ELR (cell line): ENCODE data around the gene SULT2A1.
"Not testable (repeated sequence)": the region's sequence is repeated elsewhere in the genome, so short reads cannot be mapped to it uniquely, and the experiment has no call there.

Experiments used
- DNase-seq: peaks from one replicate; pipeline ENCODE4 v3.0.0-alpha.2; 2015; ENCODE audit warnings: low read depth

Gene SULT2A1, protein sequence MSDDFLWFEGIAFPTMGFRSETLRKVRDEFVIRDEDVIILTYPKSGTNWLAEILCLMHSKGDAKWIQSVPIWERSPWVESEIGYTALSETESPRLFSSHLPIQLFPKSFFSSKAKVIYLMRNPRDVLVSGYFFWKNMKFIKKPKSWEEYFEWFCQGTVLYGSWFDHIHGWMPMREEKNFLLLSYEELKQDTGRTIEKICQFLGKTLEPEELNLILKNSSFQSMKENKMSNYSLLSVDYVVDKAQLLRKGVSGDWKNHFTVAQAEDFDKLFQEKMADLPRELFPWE

DNA sequence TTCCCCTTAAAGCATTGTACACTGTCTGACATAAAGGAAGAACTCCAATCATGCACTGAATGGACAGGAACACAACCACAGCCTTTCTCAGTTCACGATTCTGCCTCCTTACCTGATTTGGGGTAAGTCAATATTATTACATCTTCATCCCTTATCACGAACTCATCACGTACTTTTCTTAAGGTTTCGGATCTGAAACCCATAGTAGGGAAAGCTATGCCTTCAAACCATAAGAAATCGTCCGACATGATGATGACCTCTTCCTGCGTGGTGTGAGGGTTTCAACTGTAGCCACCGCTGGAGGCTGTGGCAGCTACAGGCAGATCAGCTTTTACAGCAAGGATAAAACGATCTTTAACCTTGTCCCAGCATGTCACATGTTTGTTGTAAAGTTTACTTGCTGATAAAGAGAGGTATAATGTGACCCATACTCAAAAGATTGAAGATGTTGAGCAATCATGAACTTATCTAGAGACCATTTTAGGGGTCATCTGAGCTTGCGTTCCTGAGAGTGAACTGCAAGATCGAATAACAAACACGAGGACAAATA is at the start of gene SULT2A1:
Gene SULT2A1 (minus strand): TSS at position 306 of the 550 bp plus-strand sequence. CDS start 58 bp downstream, at position 248.
- no peak for DNase-seq

DNA sequence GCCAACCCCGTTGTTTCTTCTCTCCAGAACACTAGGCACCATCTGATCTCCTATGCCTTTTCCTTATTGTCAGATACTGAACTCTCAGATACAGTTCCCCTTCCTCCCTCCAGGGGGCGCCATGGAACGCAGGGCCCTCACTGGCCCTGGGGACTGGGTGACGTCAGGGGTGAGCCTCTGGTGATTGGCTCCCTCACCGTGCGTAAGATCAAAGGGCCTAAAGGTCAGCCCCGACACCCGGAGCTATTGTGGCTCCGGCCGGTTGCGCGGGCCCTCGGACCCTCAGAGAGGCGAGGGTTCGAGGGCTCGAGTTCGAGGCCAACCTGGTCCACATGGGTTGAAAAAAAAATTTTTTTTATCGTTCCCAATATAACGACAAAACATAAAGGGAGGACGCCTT is 42.5 kb upstream of the SULT2A1 start:
- not testable (repeated sequence) for DNase-seq

DNA sequence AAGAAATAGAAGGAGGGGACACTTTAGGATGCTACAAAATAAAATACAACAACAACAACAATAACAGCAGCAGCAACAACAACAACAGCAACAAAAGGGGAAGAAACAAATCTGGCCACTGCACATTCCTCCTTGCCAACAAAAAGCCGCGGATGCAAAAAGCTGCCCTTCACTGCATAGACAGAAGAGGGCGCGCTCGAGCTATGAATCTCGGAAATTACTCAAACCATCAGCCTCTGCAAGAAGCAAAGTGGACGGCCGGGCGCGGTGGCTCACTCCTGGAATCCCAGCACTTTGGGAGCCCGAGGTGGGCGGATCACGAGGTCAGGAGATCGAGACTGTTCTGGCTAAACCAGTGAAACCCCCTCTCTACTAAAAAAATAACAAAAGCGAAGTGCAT is 34.0 kb upstream of the SULT2A1 start:
- DNase-seq = not testable (repeated sequence)

DNA sequence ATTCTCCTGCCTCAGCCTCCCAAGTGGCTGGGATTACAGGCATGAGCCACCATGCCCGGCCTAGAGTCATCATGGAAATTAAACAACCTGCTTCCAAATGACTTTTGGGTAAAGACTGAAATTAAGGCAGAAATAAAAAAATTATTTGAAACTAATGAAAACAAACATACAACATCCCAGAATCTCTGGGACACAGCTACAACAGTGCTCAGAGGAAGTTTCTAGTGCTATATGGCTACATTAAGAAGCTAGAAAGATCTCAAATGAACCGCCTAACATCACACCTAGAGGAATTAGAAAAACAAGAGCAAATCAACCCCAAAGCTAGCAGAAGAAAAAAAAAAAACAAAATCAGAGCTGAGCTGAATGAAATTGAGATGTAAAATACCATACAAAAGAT is 24.1 kb upstream of the SULT2A1 start:
- not testable (repeated sequence) for DNase-seq

DNA sequence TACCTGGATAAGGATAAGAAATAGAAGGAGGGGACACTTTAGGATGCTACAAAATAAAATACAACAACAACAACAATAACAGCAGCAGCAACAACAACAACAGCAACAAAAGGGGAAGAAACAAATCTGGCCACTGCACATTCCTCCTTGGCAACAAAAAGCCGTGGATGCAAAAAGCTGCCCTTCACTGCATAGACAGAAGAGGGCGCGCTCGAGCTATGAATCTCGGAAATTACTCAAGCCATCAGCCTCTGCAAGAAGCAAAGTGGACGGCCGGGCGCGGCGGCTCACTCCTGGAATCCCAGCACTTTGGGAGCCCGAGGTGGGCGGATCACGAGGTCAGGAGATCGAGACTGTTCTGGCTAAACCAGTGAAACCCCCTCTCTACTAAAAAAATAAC is 23.2 kb upstream of the SULT2A1 start:
- DNase-seq = not testable (repeated sequence)

DNA sequence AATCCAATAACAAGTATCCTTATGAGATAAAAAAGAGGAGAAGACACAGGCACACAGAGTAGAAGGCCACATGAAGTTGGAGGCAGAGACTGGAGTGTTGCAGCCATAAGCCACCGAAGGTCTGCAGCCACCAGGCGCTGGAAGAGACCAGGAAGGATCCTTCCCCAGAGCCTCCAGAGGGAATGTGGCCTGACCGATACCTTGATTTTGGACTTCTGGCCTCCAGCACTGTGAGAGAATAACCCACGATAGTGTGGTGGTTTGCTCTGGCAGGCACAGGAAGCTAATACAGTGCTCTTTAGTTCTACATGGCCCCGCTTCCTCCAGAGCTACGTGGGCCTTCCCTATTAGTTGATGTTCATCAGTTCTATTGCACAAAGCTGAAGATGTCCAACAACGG is 15.3 kb upstream of the SULT2A1 start:
- no peak for DNase-seq

DNA sequence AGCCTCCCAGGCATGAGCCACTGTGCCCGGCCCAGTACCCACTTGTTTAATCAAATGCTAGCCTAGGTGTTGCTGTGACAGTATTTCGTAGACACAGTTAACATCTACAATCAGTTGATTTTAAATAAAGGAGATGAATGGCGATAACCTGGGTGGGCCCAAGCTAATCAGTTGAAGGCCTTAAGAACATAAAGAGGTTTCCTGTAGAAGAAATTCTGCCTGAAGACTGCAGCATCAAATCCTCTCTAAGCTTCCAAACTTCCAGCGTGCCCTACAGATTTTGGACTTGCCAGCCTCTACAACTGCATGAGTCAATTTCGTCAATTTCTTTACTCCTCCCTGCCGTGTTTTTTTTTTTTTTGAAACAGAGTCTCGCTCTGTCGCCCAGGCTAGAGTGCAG is 13.2 kb upstream of the SULT2A1 start:
- DNase-seq = no peak

DNA sequence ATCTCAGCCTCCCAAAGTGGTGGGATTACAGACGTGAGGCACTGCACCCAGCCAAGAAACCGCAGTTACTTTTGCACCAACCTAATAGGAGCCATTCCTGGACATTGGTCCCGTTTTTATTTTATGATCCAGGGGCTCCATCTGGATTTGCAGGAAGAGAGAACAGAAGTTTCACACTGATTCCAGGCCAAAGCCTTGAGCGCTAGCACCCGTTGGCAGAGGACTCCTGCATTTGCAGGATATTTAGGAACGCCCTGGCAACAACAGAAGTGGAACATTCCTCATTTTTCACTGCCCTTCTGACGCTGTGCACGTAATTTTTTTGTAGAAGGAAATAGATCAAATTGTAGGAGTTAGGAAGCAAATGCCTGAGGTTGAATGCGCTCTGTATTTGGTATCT is 11.7 kb upstream of the SULT2A1 start:
- DNase-seq = no peak

DNA sequence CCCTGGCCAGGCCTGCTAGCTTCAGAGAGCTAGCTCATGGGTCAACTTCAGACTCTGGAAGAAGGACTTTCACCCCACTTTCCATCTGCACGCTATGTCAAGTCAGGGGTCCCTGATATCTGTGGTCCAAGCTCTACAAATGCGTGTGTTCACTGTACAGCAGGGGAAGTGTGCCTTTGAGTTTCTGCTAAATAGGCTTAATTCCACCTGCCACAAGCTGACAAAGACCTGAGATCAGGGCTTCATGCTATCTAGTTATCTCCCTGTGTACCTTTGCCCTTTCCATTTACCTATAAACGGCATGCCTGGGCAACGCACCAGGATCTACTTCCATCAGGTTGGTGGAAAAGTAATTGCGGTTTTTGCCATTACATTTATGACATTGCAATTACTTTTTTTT is 10.7 kb upstream of the SULT2A1 start:
- DNase-seq = no peak

DNA sequence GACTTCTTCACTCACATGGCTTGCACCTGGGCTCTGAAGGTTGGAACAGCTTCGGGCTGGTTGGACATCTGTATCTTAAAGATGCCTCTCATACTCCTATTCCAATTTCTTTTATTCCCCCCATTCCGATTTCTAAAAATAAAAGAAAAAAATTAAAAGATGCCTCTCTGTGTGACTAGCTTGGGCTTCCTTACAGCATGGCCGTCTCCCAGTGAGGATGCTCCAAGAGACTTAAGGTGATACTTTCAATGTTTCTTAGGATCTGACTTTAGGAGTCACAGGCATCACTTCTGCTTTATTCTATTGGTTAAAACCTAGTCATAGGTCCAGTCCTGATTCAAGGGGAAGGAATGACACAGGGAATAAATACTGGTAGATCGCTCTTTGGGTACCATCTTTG is 9.9 kb upstream of the SULT2A1 start:
- DNase-seq = no peak

DNA sequence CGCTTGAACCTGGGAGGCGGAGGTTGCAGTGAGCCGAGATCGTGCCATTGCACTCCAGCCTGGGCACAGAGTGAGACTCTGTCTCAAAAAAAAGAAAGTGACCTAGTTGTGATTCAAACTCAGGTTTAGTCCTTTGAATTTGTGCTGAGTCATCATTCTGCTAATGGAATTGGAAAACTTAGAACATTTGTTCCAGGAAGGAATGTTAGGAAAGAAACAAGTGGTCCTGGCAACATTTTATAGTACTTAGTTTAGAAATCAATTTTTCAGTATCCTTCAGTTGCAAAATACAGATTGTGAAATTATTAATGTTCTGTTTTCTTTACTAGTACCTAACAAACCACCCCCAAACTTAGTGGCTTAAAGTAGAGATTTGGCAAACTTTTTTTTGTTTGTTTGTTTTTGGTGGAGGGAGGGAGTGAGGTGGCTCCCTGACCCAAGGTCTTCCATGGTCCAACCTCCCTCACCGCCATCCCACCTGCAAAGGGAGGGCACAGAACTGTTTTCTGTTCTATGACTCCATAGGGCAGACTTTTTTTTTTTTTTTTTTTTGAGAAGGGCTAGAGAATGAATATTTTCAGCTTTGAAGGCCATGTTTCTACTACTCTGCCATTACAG is 9.2 kb upstream of the SULT2A1 start:
- no peak for DNase-seq

DNA sequence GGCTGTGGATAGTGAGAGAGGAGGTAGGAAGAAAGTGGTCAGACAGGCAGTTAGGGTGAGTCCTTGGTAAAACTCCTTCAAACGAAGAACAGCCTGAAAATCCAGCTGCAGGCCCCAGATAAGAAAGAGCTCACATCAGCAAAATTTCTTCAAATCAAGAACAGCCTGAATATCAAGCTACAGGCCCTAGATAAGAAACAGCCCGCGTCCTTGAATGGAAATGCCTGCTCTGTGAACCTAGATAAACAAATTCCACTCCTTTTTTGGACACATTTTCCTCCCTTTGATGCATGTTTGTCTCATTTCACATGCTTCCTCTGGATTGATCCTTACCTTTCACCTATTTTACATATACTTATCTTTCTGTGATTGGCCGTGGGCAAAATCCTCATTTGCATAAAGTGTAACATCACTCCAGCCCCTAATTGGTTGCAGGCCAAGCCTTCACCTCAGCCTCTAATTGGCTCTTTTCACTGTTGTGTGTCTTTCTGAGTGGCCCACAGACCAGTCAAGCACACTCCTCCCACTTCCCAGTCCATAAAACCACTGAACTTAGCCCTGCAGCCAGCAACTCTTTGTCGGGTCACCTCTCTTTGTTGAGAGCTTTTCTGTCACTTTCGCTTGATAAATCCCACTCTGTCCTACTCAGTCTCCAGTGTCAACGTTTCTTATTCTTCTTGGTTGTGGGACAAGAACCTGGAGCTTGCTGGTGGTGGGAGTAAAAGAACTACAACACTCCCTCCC is 6.0 kb upstream of the SULT2A1 start:
- DNase-seq = no peak

DNA sequence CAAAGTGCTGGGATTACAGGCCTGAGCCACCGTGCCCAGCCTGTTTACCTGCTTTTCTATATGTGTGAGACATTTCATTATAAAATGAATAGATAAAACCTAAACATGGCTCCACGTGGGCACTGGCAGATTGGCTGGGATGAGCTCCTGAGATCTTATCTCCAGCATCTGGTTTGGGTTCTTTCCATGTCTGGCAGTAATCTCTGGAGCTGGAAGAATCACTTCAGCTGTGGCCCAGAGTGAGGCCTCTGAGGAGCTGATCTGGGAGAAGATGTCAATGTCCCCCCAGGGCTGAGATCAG is 5.5 kb upstream of the SULT2A1 start:
- no peak for DNase-seq

DNA sequence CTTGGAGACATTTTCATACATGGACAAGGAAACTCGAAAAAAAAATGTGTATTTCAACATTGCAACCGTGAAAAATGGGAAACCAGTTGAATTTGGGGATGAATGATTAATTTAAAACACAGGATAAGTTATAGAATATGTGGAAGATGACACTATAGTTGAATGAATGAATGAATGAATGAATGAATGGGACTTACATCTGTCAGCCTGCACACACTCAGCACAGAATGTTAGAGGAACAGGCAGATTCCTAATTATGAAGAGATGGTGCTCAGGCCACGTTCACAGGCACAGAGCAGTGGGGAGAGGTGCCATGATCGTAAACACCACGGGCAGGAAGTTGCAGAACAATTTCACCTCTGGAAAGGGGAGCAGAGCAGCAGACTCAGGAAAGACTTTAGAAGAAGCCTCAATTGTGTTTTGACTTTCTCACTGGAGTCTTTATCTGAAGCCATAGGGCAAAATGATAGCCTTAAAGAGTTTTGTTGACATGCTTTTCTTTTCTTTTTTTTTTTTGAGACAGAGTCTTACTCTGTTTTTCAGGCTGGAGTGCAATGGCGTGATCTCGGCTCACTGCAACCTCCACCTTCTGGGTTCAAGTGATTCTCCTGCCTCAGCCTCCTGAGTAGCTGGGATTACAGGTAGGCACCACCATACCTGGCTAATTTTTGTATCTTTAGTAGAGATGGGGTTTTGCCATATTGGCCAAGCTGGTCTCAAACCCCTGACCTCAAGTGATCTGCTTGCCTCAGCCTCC is 4.9 kb upstream of the SULT2A1 start:
- no peak for DNase-seq

DNA sequence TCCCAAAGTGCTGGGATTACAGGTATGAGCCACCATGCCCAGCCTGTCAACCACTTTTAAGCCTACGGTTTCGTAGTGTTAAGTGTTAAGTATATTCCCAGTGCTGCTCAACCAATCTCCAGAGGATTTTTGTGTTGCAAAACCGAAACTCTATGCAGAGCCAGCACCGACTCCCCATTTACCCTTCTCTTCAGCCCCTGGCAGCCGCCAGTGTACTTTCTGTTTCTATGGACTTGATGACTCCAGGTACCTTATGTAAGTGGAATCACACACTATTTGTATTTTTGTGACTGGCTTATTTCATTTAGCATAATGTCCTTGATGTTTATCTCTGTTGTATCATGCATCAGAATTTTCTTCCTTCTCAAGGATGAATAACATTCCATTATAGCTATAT is 1.1 kb downstream of the SULT2A1 start:
- DNase-seq = no peak

DNA sequence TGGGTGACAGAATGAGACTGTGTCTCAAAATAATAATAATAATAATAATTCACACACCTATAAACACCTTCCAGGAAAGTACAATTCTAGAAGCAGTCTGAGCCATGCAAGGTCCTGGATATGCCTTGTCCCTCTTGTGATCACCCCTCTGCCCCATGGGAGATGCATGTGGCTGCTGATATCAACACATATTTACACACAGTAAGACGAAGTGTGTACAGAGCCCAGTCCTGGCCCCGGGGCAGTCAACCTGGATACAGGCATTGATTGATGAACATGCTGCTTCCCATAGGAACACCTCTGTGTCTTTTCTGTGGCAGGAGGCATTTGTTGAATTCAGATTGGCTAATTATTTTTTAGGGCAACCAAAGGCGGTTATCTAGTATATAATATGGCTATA is 3.2 kb downstream of the SULT2A1 start:
- no peak for DNase-seq

DNA sequence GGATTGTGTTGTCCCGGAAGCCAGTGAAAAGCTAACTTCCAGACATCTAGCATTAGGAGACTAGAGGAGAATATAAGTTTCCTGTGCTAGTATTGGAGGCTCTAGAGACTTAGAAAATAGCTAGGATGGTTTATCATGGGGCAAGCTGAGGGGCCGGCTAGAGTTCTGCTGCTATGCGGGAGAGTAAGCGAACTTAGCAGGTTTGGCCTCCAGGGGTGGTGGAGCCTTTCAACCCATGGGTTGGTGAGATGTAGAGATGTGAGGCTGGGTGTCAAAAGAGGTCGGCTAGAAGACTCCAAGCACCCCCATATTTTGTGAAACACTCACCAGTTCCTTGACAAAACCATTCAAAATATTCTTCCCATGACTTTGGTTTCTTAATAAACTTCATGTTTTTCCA is 4.4 kb downstream of the SULT2A1 start:
- DNase-seq = no peak

DNA sequence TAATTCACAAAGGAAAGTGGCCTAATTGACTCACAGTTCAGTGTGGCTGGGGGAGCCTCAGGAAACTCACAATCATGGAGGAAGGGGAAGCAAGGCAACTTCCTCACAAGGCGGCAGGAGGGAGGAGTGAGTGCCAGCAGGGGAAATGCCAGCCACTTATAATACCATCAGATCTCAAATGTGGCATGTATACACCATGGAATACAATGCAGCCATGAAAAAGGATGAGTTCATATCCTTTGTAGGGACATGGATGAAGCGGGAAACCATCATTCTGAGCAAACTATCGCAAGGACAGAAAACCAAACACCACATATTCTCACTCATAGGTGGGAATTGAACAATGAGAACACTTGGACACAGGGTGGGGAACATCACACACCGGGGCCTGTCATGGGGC is 6.7 kb downstream of the SULT2A1 start:
- not testable (repeated sequence) for DNase-seq

DNA sequence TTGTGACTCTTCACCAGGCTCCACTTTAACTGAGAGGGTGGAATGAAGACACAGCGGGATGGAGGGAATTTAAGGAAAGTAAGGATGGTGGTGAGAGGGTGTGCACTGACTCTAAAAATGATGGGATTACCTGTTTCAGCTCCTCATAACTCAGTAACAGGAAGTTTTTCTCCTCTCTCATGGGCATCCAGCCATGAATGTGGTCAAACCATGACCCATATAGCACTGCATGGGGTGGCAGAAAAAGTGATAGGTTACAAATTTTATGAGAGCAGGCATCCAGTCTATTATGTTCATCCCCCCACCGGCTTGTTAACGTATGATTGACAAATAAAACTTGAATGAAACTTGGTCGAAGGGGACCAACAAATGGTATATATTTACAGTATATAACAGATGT is 7.2 kb downstream of the SULT2A1 start:
- no peak for DNase-seq

DNA sequence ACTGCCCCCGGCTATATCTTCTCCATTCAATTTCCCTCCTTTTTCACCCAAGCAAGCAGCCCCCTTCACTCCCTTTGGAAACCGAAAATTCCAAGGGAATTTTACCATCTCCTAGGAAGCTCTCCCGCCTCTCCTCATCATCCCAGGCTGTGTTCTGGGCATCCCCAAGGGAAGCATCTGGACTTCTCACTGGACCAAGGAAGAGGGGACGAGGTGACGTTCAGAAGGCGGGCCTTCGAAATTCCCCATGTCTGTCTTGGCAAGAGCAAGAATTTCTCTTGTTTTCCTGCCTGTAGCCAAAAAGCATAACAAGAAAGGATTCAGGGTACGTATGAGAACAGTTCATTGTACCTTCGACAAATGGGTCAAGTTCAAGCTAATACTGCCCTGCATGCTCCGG is 20.9 kb downstream of the SULT2A1 start:
- no peak for DNase-seq

DNA sequence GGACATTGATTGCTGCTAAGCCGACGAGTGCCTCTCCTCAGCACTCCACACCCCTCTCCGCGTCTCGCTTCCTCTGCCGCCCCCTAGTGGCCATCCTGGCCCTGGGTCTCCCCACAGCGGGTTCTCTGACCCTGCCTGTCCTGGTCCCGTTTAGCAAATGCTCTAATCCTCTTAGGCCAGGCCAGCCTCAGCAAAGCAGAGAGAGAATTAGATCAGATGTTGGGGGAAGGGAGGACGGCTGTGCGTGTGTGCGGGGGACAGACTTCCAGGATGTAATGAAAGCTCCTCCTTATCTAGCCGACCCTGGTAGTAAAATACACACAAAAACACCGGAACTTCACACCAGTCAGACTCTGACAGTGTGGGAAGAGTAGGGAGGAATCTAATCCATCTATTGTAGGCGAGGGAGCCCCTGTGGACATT is 22.6 kb downstream of the SULT2A1 start:
- peak; percentile 75 for DNase-seq

DNA sequence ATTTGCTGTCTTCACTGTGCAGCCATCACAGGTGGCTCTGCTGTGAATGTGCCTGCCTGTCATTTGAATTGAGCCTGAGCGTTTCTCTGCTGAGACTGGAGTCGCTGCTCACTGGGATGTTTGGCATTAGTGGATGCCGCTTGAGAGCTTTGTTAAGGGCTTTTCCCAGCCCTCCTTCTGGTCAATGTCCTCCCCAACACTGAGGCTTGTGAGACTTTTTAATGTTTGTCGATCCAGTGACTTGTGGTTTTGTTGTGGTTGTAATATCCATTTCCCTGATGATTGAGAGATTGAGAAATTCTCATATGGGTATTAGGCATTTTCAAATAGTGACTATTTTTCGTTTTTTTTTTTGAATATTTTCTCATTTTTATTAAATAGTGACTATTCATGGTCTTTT is 24.5 kb downstream of the SULT2A1 start:
- DNase-seq = no peak
